Retinal pigment epithelial cell (primary cell): ENCODE results near the gene CYB561.

Source experiments
- DNase-seq: peaks from one replicate; pipeline ENCODE4 v3.0.0-alpha.2; 2010; ENCODE audit warnings: low read depth
- H3K4me3 ChIP-seq: 2 replicates; pipeline ENCODE4 v1.5.1; 2011; ENCODE audit warnings: mild to moderate bottlenecking, low read length, control low read depth, moderate library complexity
- CTCF ChIP-seq: conservative IDR thresholded peaks from 2 replicates; pipeline ENCODE4 v1.5.1; 2011; ENCODE audit warnings: low read depth, low read length, control low read depth, inconsistent platforms

The CYB561 gene

GRCh38 chr17:63426041-63426916, 19.8 kb downstream of the CYB561 start:
- H3K4me3 ChIP-seq = no peak overlapping the region
- DNase-seq = no peak
- no peak for TF ChIP-seq CTCF

- no peak for DNase-seq
- H3K4me3 ChIP-seq = no peak overlapping the region
- TF ChIP-seq CTCF = peak; percentile 96
Observed at GRCh38 chr17:63425483-63425882, 20.6 kb downstream of the CYB561 start.

GRCh38 chr17:63423963-63424362, 22.1 kb downstream of the CYB561 start:
- no peak for DNase-seq
- no peak overlapping the region for H3K4me3 ChIP-seq
- no peak for TF ChIP-seq CTCF

GRCh38 chr17:63423251-63423950, 22.7 kb downstream of the CYB561 start:
- DNase-seq = no peak
- H3K4me3 ChIP-seq = no peak overlapping the region
- no peak for TF ChIP-seq CTCF

GRCh38 chr17:63421681-63422645, 24.1 kb downstream of the CYB561 start:
- no peak for DNase-seq
- H3K4me3 ChIP-seq = no peak overlapping the region
- TF ChIP-seq CTCF = no peak

GRCh38 chr17:63420868-63421680, 25.0 kb downstream of the CYB561 start:
- DNase-seq = no peak
- H3K4me3 ChIP-seq = no peak overlapping the region
- no peak for TF ChIP-seq CTCF
